HG03039 (cell line): ENCODE results near the gene PUS3.

Source experiments
- ATAC-seq: cut with Tn5 transposase; IDR thresholded peaks from one replicate; pipeline ENCODE4 v1.9.1; 2021; ENCODE audit warnings: mild to moderate bottlenecking, moderate library complexity; ENCODE audit not compliant: unreplicated experiment

PUS3 gene

DNA sequence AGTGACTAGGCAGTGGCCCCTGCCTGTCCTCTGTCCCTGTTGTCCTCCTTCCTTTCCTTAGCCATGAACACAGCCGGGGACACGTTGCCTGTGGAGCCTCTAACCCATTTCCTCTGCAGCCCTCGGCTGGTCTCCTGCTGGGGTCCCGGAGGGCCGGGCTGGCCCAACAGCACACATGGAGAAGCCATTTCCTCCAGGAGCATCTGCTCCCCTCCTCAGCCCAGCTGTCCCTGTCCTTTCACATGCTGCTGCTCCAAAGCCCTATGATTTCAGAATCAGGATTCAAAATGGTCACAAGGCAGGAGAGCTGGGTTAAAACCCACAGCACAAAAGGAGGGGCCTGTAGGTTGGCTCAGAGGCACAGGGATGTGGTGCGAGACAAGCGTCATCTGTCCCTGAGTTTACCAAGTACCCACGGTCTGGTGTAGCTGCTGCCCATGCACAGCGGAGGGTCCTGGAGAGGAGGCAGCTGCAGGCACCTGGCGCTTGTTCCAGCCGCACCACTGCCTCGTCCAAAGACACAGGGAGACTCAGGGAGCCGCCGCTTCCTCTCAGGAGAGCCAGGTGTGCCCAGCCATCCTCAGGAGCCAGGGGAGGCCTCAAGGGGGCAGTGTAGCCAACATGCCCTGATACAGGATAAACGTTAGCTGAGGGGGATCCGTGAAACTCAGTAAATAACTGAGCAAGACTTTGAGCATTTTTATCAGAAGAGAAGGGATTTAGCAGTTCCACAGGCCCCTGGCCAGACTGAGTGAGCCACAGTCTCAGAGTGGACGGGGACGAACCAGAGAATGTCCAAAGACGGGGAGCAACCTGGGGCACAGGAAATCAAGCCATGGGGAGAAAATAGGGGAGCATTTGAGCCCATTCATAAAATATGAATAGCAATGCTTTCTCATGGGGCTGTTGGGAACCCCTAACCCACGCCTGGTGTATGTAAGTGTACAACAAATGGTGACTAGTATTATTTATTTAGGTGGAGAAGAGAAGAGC is 38.9 kb upstream of the PUS3 start:
- no peak for ATAC-seq

GRCh38 chr11:125941267-125941618 is 38.2 kb upstream of the PUS3 start:
- no peak for ATAC-seq

GRCh38 chr11:125940145-125940544 is 37.1 kb upstream of the PUS3 start:
- no peak for ATAC-seq

DNA sequence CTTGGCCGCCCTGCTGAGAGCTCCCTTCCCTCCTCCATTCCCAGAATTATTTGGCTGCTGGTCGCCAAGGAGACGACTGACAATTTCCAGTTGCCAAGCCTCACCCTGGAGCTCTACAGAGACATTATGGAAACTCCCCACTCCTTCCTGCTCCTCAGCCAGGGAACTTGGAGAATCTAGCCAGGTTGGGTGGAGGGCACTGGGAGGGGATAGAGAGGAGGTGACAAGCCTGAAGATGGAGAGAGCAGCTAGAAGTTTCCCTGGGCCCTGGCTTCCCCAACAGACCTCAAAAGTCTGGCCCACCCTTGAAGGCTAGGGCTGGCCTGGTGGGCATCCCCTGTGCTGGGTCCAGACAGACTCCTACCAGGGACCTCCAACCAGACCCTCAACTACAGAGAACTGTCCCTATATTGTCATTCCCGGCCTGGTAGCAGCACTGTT is 36.1 kb upstream of the PUS3 start:
- no peak for ATAC-seq

GRCh38 chr11:125938418-125938817 is 35.4 kb upstream of the PUS3 start:
- no peak for ATAC-seq

DNA sequence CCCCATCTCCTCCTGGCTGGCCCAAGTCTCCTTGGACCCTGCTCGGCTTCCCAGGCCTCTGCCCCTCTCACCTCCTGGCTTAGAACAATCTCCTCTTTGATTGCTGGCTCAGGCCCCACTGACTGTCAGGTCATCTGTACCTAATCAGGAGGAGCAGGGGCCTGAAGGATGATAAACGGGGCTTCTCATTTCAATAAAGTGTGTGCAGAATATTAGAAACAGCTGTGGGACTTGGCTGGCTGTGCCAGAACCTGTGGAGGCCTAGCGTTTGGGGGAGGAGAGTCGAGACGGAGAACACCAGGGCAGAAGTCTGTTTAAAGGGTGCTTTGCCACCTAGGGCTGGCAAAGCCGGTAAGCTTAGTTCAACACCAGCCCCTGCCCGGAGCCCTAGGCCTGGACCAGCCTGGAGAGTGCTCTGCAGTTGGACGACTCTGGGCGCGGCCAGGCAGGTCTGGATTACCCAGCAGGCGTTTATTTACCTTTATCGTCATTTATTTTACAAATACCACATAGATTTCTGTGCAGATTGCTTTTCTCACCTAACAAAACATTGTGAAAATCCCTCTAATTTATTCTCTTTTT is 32.7 kb upstream of the PUS3 start:
- no peak for ATAC-seq

- ATAC-seq, result no peak
Observed at GRCh38 chr11:125935056-125935455, 32.0 kb upstream of the PUS3 start.

GRCh38 chr11:125934473-125934872 is 31.5 kb upstream of the PUS3 start:
- ATAC-seq, result no peak

- ATAC-seq, result no peak
Observed at GRCh38 chr11:125933030-125933813, 30.2 kb upstream of the PUS3 start.

- no peak for ATAC-seq
Observed at GRCh38 chr11:125932301-125932700, 29.3 kb upstream of the PUS3 start.

DNA sequence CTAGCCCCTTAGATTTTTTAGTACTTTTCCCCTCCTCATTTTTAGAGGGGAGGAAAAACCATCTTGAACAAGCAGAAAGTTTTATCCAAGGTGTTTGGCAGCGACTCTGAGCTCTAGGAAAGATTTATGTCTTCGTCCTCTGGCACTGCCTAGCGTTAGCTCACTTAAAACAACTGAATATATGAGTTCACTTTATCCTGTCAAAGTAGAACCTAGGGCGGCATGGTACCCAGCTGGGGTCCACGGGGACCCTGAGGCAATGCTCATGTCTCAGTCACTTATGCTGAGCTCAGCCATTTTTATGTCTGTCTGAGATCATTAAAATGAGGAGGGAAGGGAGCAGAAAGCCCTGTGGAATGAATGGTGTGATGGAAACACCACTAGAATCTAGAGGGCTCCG is 28.7 kb upstream of the PUS3 start:
- ATAC-seq, result no peak

DNA sequence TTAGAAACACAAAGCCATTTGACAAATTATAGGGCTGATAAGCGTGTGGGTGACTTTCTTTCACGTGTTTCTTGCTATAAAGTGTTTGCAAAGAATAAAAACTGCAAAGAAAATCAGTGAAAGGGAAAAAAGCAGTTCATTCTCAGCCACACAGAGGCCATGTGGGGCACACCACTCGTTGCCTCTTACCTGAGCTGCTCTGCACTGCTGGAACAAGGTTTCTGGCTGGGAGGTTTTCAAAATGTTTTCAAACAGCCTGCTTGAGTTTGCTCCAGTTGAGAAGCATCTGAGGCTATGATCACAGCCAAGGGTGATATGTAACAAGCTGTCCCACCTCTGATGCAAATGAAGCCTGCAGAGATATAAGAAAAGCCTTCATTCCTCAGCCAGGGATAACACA is 28.1 kb upstream of the PUS3 start:
- ATAC-seq, result no peak

DNA sequence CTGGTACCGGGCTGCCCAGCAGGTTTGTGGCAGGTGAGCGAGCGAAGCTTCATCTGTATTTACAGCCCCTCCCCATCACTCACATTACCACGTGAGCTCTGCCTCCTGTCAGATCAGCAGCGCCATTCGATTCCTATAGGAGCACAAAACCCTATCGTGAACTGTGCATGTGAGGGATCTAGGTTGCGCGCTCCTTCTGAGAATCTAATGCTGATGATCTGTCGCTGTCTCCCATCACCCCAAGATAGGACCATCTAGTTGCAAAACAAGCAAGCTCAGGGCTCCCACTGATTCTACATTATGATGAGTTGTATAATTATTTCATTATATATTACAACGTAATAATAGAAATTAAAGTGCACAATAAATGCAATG is 27.1 kb upstream of the PUS3 start:
- no peak for ATAC-seq

DNA sequence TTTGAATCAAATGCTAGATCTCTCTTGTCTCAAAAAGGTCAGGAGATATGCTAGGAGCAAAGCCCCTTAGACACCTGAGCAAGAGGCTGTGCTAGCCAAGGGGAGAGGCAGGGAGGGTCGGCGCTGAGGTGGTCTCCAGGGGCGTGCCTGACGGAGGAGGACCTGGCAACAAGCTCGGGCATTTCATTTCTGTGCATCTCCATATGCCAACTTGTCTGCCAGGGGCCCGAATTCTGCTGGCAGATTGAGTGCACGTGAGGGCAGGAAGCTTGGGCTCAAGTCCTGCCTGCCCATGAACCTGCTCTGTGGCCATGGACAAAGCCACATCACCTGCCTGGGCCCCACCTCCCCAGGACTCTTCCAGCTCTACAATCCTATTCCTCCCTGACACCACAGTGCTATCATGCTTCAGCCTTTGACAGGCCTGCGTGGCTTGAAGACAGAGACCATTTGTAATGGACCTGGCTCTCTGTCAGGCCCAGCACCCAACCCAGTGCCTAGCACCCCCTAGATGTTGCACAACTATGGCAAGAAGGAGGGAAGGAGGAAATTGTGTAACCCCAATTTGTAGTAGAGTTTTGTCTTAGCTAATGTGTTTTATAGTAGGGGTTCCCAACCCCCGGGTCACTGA is 26.6 kb upstream of the PUS3 start:
- no peak for ATAC-seq

DNA sequence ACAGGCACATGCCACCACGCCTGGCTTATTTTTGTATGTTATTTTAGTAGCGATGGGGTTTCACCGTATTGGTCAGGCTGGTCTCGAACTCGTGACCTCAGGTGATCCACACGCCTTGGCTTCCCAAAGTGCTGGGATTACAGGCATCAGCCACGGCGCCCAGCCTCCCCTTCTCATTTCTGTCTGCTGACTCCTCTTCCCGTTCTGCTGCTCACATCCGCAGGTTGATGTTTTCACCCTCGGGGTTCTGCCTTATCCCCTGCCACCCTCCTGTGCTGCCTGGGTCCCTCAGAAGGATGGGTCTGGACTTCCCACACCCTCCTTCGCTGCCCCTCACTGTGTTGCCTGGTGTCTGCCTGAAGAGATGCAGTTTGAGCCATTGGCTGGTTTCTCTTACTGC is 23.7 kb upstream of the PUS3 start:
- ATAC-seq, result no peak

- no peak for ATAC-seq
Observed at GRCh38 chr11:125925804-125926203, 22.8 kb upstream of the PUS3 start.

DNA sequence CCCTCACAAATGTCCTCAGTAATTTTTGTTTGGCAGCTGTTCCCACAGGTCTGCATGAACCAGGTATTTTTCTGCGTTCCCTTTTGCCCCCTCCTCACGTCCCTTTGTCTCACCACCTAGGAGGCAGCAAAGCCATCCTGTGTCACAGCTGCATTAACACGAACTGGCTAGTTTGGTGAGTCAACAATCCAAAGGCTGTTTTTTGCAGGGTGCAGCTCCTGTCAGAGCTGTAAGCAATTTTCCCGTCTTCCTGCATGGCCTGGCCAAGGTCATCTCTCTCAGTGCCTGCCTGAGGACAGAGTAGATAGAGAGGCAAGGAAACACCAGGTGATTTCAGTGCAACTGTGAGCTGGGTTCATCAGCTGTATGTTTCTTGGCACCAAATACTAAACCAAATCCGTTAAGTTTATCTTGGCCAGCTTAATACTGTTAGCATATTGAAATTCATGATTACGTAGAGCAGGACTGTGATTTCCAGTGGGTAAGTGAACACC is 22.3 kb upstream of the PUS3 start:
- ATAC-seq, result no peak

- ATAC-seq, result no peak
Observed at GRCh38 chr11:125924384-125925007, 21.5 kb upstream of the PUS3 start.

DNA sequence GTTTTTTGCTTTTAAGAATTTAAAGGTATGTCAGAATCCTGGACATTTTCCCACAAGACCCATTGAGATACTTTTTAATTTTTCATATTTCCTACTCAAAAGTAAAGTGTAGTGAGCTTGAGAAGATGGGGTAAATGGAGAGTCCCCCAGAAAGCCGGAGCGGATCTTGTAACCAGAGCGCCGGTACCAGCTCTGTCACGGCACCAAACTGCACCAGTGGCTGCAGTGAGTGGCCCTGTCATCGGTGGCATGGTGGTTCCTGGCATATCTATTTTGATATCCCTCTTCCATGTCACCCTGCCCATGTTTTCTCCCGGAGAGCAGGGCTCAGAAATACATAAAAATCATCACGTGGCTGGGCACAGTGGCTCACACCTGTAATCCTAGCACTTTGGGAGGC is 20.6 kb upstream of the PUS3 start:
- ATAC-seq, result no peak

GRCh38 chr11:125923012-125923579 is 20.1 kb upstream of the PUS3 start:
- no peak for ATAC-seq
